Gastroesophageal sphincter (tissue), 3 donors: ENCODE data around the gene HPSE2.

ENCODE experiments used
- CTCF ChIP-seq, 4 experiments: fragments of 200-600 bp in 2 of 4; fragments of 450-650 bp in 2 of 4; sonication (generic) in 1 of 4; IDR thresholded peaks; one replicate each; pipeline ENCODE4 v1.5.1; 2017 to 2019; ENCODE audit warnings: antibody characterized with exemption in 4 of 4, mild to moderate bottlenecking in 2 of 4, moderate library complexity in 2 of 4
- POLR2A ChIP-seq, 2 donors: fragments of 450-650 bp; IDR thresholded peaks; one replicate each; pipeline ENCODE4 v1.6.1; 2017; ENCODE audit warnings: antibody characterized with exemption in 2 of 2, mild to moderate bottlenecking in 2 of 2, moderate library complexity in 1 of 2
- POLR2AphosphoS5 ChIP-seq: sonication (generic); formaldehyde crosslinking; IDR thresholded peaks from one replicate; pipeline ENCODE4 v1.6.1; 2017; ENCODE audit warnings: antibody characterized with exemption

- TF ChIP-seq CTCF (IDR thresholded peaks at IDR 0.05) (peak in 2 of 4 experiments; percentile 16 to 34), POLR2AphosphoS5 (no peak), POLR2A (IDR thresholded peaks at IDR 0.05) (no peak)
Measured at GRCh38 chr10:99276848-99277486, 41.3 kb upstream of the HPSE2 start.
